Peyer's patch (tissue), 4 donors: ENCODE measurements around the gene ATP11A.

ENCODE experiments used
- CTCF ChIP-seq, 6 experiments: fragments of 450-650 bp in 4 of 6; fragments of 200-600 bp in 2 of 6; sonication (generic) in 1 of 6; IDR thresholded peaks; one replicate each; pipeline ENCODE4 v1.5.1; 2017 to 2019; ENCODE audit warnings: antibody characterized with exemption in 6 of 6, mild to moderate bottlenecking in 3 of 6, moderate library complexity in 1 of 6
- POLR2A ChIP-seq, 2 donors: fragments of 450-650 bp; IDR thresholded peaks; one replicate each; pipeline ENCODE4 v1.5.1; 2017; ENCODE audit warnings: antibody characterized with exemption in 2 of 2, mild to moderate bottlenecking in 2 of 2, moderate library complexity in 2 of 2

- TF ChIP-seq CTCF (IDR thresholded peaks at IDR 0.05) (no peak), POLR2A (IDR thresholded peaks at IDR 0.05) (no peak)
These were observed 143.9 kb downstream of the ATP11A start for GRCh38 chr13:112833551-112834257.
